MM.1S (cell line): ENCODE measurements around the gene DMWD.

Experiments
- EZH2 ChIP-seq: fragments of 300-600 bp; sonication (generic); optimal IDR thresholded peaks from 2 replicates; pipeline ENCODE3; 2017; ENCODE audit warnings: low read depth, mild to moderate bottlenecking, antibody characterized with exemption, low read length, mixed read lengths
- EZH2phosphoT487 ChIP-seq: fragments of 300-600 bp; sonication (generic); IDR thresholded peaks from 2 replicates; pipeline ENCODE4 v1.6.1; 2018; ENCODE audit warnings: antibody characterized with exemption, low read length
- TF ChIP-seq, protein P1 (sequence below): fragments of 300-600 bp; sonication (generic); IDR thresholded peaks from 2 replicates; pipeline ENCODE4 v1.5.1; 2016; ENCODE audit warnings: antibody characterized with exemption, low read length, mixed read lengths

DNA sequence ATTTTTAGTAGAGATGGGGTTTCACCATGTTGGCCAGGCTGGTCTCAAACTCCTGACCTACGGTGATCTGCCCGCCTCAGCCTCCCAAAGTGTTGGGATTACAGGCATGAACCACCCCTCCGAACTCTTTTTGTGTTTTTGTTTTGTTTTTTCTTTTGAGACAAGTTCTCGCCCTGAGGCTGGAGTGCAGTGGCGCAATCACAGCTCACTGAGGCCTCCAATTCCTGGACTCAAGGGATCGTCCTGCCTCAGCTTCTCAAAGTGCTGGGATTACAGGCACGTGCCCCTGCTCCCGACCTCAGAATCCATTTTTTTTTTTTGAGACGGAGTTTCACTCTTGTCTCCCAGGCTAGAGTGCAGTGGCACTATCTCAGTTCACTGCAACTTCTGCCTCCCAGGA, 35.0 kb downstream of the DMWD start:
- TF ChIP-seq, protein P1, sequence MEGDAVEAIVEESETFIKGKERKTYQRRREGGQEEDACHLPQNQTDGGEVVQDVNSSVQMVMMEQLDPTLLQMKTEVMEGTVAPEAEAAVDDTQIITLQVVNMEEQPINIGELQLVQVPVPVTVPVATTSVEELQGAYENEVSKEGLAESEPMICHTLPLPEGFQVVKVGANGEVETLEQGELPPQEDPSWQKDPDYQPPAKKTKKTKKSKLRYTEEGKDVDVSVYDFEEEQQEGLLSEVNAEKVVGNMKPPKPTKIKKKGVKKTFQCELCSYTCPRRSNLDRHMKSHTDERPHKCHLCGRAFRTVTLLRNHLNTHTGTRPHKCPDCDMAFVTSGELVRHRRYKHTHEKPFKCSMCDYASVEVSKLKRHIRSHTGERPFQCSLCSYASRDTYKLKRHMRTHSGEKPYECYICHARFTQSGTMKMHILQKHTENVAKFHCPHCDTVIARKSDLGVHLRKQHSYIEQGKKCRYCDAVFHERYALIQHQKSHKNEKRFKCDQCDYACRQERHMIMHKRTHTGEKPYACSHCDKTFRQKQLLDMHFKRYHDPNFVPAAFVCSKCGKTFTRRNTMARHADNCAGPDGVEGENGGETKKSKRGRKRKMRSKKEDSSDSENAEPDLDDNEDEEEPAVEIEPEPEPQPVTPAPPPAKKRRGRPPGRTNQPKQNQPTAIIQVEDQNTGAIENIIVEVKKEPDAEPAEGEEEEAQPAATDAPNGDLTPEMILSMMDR: no peak
- TF ChIP-seq EZH2 (no peak), EZH2phosphoT487 (no peak)
